ENCODE measurements around the gene GPR87.

GPR87 gene

DNA sequence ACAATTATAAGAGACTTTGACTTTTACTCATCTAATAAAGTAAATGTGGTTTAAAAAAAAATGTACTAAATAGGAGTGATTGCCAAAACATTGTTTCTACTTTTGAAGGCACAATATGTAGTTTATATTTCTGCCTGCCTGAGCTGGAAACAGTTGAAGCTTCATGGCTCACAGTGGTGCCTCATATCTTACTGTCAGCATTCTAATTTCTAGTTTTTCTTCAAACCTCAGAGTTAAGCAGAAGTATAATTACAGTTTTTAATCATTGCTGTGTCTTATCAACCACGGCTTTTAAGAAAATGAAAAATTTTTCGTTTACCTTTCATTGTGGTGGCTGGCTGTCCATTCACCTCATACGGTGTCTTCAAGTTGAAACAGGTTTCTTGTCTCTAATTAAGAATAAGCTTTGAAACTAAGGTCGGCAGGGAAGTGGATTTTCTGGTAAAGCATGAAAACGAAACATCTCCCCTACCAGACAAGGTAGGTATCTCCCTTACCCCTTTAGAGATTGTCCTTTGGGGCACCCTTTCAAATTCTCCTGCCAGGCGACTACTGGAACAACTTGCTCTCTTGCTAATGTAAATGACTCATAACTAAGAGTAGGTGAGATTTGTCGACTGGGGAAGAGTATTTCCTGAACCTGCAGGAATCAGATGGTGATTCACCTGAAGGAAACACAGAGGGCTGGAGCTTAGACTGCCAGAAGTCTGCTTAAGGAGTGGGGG is at the start of gene GPR87:
Gene GPR87, minus strand, starts transcription at position 554 of the 725 bp plus-strand sequence. CDS start 16,720 bp downstream, outside the sequence.
- no peak for DNase-seq (ENCODE audit: low read depth, low spot score)

- no peak for DNase-seq (ENCODE audit: low read depth, low spot score)
Observed at GRCh38 chr3:151362751-151363174, 46.1 kb upstream of the GPR87 start.

DNA sequence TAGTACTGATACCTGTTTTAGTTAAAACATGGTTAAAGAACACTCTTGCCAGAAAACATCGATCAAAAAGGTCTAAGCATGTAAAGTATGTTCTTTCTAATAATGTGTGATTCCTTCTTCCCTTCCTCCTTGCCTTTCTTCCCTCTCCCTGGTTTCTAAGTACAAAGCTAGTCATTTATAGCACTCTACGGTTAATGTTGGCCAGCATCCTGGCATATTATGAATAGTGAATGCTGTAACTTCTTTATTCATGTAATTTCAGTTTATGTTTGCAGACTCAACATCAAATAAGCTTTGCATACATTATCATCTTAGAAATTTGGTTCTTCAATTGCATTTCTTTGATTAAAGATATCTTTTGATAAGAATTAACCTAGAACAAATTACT is 40.8 kb upstream of the GPR87 start:
- DNase-seq (ENCODE audit: low read depth, low spot score), result no peak

GRCh38 chr3:151356794-151357462 is 40.3 kb upstream of the GPR87 start:
- DNase-seq (ENCODE audit: low read depth, low spot score), result no peak

DNA sequence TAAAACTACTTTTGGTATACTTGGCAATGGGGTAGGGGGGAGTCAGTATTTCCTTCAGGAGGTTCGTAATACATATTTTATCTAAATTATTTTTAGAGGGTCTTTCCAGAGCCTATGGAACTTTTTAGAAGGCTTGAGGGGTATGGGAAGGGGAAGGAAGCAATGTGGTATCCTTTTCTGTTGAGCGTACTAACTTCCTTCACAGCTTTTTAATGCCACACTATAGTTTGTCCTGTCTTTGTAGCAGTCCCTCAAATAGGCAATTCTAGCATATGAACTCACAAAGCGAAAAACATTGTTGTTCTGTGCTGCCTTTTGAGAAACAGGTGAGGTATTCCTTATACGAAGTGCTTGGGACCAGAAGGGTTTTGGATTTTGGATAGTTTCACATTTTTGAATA is 35.0 kb upstream of the GPR87 start:
- DNase-seq (ENCODE audit: low read depth, low spot score), result no peak

DNA sequence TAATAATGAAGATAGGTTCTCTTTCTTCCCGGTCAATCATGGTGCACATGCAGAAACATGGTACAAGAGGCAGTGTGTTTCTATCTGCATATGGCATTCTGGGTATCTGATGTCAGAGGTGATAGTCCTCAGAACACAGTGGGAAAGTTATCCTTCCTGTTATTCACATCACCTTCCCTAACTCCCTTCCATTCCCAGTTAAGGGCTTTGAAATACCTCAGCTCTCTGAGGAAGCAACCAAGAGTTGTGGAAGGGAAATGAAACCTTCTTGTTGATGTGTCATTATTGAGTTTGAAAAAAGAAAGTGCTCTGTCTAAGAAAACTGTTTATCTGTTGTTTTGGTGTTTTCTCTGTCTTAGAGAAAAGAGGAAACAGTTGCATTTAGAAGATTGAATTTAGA is 34.6 kb upstream of the GPR87 start:
- no peak for DNase-seq (ENCODE audit: low read depth, low spot score)

GRCh38 chr3:151350656-151351055 is 34.0 kb upstream of the GPR87 start:
- DNase-seq (ENCODE audit: low read depth, low spot score), result no peak

DNA sequence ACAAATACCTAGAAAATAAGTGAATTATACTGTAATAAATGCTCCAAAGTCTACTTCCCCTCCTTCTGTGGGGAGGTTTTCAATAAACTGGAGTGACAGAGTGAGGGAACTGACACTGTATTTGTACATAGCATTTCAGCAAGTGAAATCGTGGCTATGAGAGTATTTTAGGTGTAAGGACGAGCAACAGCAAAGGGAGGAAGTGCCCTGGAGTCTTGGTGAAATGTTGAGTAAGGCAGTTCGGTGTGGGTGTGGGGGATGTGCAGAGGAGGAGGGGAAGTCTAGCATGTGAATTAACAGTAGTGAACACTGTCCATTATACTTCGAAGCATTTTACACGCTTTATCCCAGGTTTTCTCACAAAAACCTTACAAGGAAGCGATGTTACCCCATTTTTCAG is 30.8 kb upstream of the GPR87 start:
- no peak for DNase-seq (ENCODE audit: low read depth, low spot score)

DNA sequence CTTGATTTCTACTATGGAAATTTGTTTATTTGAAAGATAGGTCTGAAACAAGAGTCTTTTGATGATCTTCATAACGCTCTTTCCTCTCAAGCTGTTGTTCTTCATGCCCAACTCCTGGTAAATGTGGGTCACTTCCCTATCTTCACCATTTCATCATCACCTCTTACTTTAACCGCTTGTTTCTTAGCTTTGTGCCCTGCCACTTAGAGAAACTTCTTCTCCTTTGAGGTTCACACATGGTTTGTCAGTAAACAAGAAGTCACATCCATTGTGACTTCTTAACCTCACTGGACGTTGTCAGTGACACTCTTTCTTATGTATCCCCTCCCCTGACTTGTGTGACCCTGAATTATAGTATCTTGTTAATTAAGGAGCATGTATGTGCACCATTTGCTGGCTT is 29.7 kb upstream of the GPR87 start:
- DNase-seq (ENCODE audit: low read depth, low spot score), result no peak

DNA sequence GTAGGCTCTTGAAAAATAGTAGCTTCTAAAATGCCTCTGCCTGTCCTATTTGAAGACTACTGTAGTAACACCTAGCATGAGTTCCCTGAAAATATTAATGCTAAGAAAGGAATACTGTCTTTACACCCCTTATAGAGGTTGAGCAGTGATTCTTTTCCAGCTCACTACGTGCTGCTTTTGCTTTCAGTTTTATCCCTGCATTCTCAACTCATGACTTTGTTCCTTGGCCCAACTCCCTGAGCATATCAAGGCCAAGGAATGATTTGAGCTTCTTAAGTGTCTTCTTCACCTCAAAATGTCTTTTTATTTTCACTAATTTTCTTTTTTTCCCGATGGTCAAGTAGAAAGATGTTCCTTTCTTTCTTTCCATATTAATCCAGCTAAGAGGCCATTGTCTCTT is 29.2 kb upstream of the GPR87 start:
- no peak for DNase-seq (ENCODE audit: low read depth, low spot score)

DNA sequence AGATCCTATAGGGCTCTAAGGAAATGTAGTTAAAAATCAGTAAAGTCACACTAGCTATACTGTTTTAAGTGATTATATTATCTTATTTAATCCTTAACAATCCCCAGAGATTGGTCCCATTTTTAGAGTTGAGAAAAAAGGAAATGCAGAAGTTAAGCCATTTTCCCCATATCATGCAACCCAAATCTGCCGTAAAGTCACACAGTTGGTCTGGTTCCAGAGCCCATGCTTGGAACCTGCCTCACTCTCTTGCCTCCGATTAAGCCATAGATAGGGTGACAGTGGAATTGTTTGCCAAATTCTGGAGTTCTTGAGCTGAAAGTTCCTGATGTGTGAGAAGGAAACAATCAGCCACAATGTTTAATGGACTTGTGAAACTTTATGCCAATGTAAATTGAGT is 15.1 kb upstream of the GPR87 start:
- DNase-seq (ENCODE audit: low read depth, low spot score), result no peak

- DNase-seq (ENCODE audit: low read depth, low spot score), result no peak
Observed at GRCh38 chr3:151330899-151331298, 14.3 kb upstream of the GPR87 start.

- DNase-seq (ENCODE audit: low read depth, low spot score), result no peak
Observed at GRCh38 chr3:151330379-151330778, 13.8 kb upstream of the GPR87 start.

DNA sequence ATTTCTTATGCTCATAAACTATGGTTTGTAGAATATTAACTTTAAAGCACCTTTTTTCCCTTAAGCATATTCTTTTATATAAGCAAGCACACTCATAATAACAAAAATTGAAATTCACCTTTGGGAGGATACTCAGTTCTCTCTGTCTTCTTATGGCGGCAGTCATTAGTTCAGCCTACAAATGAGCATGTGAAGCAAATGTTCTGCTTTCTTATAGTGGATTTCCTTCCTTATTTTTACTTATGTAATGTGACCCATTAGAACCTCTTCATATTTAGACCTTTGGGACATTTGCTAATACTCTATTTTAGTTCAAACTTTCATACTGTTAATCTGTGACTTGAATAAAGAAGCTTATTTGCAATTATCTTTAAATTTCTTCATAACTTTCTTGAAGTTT is 12.7 kb upstream of the GPR87 start, which contains the start of gene P2RY13:
Gene P2RY13, minus strand, starts transcription at position 187 of the 400 bp plus-strand sequence. Its CDS starts 21 bp downstream, at position 166.
- DNase-seq (ENCODE audit: low read depth, low spot score), result no peak

- DNase-seq (ENCODE audit: low read depth, low spot score), result no peak
Observed at GRCh38 chr3:151328298-151328995, 11.8 kb upstream of the GPR87 start.

GRCh38 chr3:151327571-151328198 is 11.1 kb upstream of the GPR87 start:
- no peak for DNase-seq (ENCODE audit: low read depth, low spot score)

- DNase-seq (ENCODE audit: low read depth, low spot score), result no peak
Observed at GRCh38 chr3:151322511-151322910, 5.9 kb upstream of the GPR87 start.

DNA sequence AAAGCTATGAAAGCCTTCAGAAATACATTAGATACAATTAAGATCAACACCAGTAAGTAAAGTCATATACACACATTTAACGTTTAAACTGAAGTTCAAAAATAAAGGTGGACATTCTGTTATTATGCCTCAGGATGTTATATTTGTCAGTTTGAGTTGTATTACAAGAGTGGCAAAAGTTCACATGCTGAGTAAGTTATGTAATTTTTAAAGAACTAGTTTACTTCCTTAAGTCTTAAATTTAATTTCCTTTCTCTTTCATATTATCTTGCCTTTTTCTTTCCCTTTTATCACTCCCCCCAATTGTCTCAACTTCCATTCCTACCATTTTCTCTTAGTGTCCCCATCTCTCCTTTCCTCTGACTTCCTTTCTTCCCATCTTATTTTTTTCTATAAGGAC is 4.9 kb upstream of the GPR87 start:
- DNase-seq (ENCODE audit: low read depth, low spot score), result no peak

DNA sequence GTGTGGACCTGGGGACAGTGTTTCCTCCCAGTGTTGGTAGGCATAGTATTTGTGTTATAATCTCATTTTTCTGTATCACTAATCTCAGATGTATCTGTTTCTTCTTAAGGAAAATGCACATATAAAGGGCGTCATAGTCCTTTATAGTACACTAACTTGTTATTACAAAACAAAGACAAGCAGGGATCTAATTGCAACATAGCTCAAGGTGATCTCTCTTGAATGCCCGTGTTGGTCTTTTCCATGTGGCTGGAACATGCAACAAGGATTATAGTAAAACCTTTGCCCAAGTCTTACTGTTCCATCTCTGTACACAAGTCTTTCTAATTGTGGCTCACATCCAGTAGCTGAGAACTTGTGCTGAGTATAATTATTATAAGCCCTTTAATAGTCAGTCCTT is 3.5 kb upstream of the GPR87 start:
- no peak for DNase-seq (ENCODE audit: low read depth, low spot score)

GRCh38 chr3:151319628-151320027 is 3.0 kb upstream of the GPR87 start:
- DNase-seq (ENCODE audit: low read depth, low spot score), result no peak

DNA sequence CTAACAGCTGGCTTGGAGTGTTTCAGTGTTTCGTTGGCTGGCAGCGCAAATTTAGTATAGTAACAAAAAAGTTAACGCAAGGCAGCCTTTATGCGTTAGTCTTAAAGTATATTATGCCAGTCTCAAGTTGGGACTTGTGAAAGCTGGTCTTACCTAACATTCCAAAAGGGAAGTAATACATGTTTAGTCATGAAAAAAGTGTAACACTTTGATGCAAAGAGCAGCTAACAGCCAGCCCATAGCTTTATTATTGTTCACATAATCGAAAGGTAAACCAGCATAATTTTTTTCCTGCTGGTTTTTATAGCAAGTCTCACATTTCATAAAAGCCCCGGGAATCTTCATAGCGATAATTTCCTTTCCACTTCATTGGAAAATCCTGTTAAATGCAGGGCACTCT is 2.4 kb upstream of the GPR87 start:
- no peak for DNase-seq (ENCODE audit: low read depth, low spot score)

GRCh38 chr3:151318313-151318712 is 1.7 kb upstream of the GPR87 start:
- no peak for DNase-seq (ENCODE audit: low read depth, low spot score)
